ENCODE measurements around the gene MVB12B. TPM values are rescaled to one million over a fixed set of nuclear protein-coding genes. Genes with fewer than 3 reads are reported as not detected.
A peak's percentile ranks its signal among the peaks of the same experiment; 100 is the strongest.

The MVB12B gene
- total RNA-seq, 2 donors from 2014 or later, result 10.4 to 13.9 TPM

DNA sequence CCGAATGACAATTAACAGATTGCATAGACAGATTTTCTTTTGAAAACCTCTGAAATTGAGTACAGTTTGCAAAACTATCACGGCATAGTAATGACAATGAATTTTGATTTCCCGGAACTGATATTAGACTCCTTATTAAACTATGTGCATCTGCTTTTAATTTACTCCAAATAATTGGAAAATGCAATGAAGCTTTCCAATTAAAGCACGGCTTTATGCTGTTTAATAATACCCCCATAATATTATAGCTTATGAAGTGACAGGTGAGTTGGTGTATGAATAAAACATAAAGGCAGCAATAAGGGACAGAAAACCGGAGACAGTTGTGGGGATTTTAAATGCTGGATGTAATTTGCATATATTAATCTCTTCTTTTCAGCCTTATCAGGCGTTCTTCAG is 110.6 kb downstream of the MVB12B start:
- H3K4me3 Mint-ChIP-seq, result no peak overlapping the region
- H3K27me3 Mint-ChIP-seq, result no peaks in the 10 kb centered on the region
- no peak overlapping the region for H3K27ac Mint-ChIP-seq
- no peaks in the 10 kb centered on the region for H3K9me3 ChIP-seq (ENCODE audit: control insufficient read depth, low read length, poor library complexity, severe bottlenecking)
- ATAC-seq (no peak), DNase-seq (no peak)
- H3K4me1 Mint-ChIP-seq, result no peaks in the 10 kb centered on the region
- H3K36me3 Mint-ChIP-seq (ENCODE audit: low read depth), result no peaks in the 10 kb centered on the region

DNA sequence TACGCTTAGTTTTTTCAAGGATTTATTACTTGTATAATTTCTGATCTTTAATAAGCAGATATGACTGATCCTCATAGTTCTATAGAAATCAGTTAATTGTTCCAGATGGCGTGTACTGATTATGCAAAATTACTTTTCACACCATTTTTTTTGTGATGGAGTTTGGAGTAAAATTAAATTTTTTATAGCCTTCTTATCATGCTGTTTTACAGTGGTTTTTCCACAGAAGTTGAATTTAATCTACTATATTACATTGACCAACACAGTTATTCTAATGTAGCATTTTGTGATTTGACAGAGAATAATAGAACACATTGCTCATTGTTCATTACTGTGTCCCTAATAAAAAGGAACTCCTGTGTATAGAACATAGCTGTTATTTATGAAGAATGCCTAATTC is 111.1 kb downstream of the MVB12B start:
- ATAC-seq, result no peak
- H3K4me1 Mint-ChIP-seq, result no peaks in the 10 kb centered on the region
- no peak overlapping the region for H3K4me3 Mint-ChIP-seq

DNA sequence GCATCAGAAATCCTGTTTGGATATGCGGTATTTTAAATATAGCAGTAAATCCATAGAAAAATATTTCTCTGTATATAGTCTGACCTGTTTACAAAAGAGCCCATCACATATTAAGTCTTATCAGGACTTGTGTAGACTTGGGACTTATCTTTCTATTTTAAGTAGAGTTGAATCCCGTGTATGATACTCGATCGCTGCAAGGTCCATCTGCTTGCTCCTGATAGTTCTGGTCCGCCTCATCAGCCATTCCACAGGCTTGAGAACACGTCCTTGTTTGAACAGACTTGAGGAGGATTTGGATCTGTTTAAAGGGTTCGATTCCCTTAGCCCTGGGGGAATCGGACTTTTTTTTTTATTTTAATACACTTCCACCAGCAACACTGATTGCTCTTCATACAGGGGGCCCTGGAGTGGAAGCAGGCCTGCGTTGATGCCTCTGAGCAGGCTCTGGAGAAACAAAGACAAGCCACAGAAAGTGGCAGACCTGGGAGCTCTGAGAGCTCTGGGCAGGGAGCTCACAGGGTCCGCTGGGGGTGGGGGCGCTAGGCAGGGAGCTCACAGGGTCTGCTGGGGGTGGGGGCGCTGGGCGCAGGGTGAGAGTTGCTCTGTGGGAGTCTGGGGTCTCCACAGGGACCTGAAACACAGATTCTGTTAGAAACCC is 112.2 kb downstream of the MVB12B start:
- peaks cover 2% of the 10 kb centered on the region for H3K4me1 Mint-ChIP-seq
- H3K27ac Mint-ChIP-seq, result peak overlapping the region; percentile 51
- DNase-seq (no peak), ATAC-seq (no peak)
- no peaks in the 10 kb centered on the region for H3K27me3 Mint-ChIP-seq
- no peak overlapping the region for H3K4me3 Mint-ChIP-seq
- no peaks in the 10 kb centered on the region for H3K9me3 ChIP-seq (ENCODE audit: control insufficient read depth, low read length, poor library complexity, severe bottlenecking)
- no peaks in the 10 kb centered on the region for H3K36me3 Mint-ChIP-seq (ENCODE audit: low read depth)

More for the DNA sequence above, 111.1 kb downstream of the MVB12B start:
- H3K27ac Mint-ChIP-seq, result no peak overlapping the region
- no peak for DNase-seq
- no peaks in the 10 kb centered on the region for H3K27me3 Mint-ChIP-seq
- no peaks in the 10 kb centered on the region for H3K36me3 Mint-ChIP-seq (ENCODE audit: low read depth)
- no peaks in the 10 kb centered on the region for H3K9me3 ChIP-seq (ENCODE audit: control insufficient read depth, low read length, poor library complexity, severe bottlenecking)

- Mint-ChIP-seq H3K36me3 (ENCODE audit: low read depth) (no peaks in the 10 kb centered on the region), H3K27ac (peak overlapping the region; percentile 51), H3K27me3 (no peaks in the 10 kb centered on the region), H3K4me1 (peaks cover 4% of the 10 kb centered on the region), H3K4me3 (no peak overlapping the region)
- no peak for DNase-seq
- H3K9me3 ChIP-seq (ENCODE audit: control insufficient read depth, low read length, poor library complexity, severe bottlenecking), result no peaks in the 10 kb centered on the region
- ATAC-seq, result no peak
These were observed 112.8 kb downstream of the MVB12B start for GRCh38 chr9:126439402-126439765.

- DNase-seq, result no peak
- no peak overlapping the region for H3K4me3 Mint-ChIP-seq
- no peaks in the 10 kb centered on the region for H3K9me3 ChIP-seq (ENCODE audit: control insufficient read depth, low read length, poor library complexity, severe bottlenecking)
- H3K27me3 Mint-ChIP-seq, result no peaks in the 10 kb centered on the region
- H3K36me3 Mint-ChIP-seq (ENCODE audit: low read depth), result no peaks in the 10 kb centered on the region
- ATAC-seq, result no peak
- H3K4me1 Mint-ChIP-seq, result peaks cover 6% of the 10 kb centered on the region
- no peak overlapping the region for H3K27ac Mint-ChIP-seq
These were observed 113.4 kb downstream of the MVB12B start for GRCh38 chr9:126439883-126440653.

DNA sequence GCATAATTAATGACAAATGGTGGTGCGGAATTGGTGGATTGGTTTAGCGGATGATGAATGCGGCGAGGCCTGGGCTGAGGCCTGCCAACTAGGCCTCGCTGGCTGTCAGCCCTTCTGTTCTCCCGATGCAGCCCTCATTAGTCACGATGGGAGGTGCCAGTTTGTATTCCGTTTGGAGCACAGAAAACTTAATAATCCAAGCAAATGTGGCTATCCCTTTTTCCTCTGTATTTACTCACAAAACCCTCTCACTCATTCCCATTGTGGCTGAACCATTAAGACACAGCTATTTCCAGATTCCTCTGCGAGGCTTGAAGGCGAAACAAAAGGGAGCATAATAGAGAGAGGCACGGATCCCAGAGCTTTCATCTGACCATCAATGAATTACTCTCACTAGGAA is 114.3 kb downstream of the MVB12B start:
- H3K27ac Mint-ChIP-seq, result no peak overlapping the region
- H3K27me3 Mint-ChIP-seq, result no peaks in the 10 kb centered on the region
- H3K4me1 Mint-ChIP-seq, result peaks cover 6% of the 10 kb centered on the region

GRCh38 chr9:126442636-126443035 is 116.0 kb downstream of the MVB12B start:
- H3K9me3 ChIP-seq (ENCODE audit: control insufficient read depth, low read length, poor library complexity, severe bottlenecking), result no peaks in the 10 kb centered on the region
- no peaks in the 10 kb centered on the region for H3K36me3 Mint-ChIP-seq (ENCODE audit: low read depth)
- H3K27ac Mint-ChIP-seq, result no peak overlapping the region
- DNase-seq (no peak), ATAC-seq (no peak)
- H3K27me3 Mint-ChIP-seq, result no peaks in the 10 kb centered on the region
- H3K4me1 Mint-ChIP-seq, result peaks cover 6% of the 10 kb centered on the region
- no peak overlapping the region for H3K4me3 Mint-ChIP-seq

More for the DNA sequence above, 114.3 kb downstream of the MVB12B start:
- H3K36me3 Mint-ChIP-seq (ENCODE audit: low read depth), result no peaks in the 10 kb centered on the region
- no peak for ATAC-seq
- no peak overlapping the region for H3K4me3 Mint-ChIP-seq
- no peaks in the 10 kb centered on the region for H3K9me3 ChIP-seq (ENCODE audit: control insufficient read depth, low read length, poor library complexity, severe bottlenecking)
- DNase-seq, result no peak

- no peak overlapping the region for H3K27ac Mint-ChIP-seq
These were observed 116.5 kb downstream of the MVB12B start for GRCh38 chr9:126443144-126443543.

DNA sequence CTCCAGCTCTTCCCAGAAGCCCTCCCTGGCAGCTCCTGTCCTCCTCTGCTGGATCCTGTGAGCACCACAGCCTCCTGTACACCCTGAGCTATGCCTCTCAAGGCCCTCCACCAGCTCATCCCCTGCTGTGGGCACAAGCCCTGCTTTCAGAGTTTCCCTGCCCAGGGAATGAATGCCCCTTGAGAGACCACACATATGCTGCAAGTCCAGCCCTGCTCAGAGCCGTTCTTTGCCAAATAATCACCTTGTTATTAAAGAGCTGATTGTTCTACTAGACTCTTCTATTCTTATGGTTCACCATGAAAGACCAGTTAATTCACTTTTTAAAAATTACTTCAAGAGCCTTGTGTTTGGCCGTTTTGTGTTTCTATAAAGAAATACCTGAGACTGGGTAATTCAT is 121.5 kb downstream of the MVB12B start:
- no peak overlapping the region for H3K4me3 Mint-ChIP-seq
- H3K27me3 Mint-ChIP-seq, result no peaks in the 10 kb centered on the region
- H3K9me3 ChIP-seq (ENCODE audit: control insufficient read depth, low read length, poor library complexity, severe bottlenecking), result no peaks in the 10 kb centered on the region
- DNase-seq, result no peak
- peak overlapping the region; percentile 87 for H3K27ac Mint-ChIP-seq
- peaks cover 4% of the 10 kb centered on the region for H3K36me3 Mint-ChIP-seq (ENCODE audit: low read depth)
- ATAC-seq, result no peak
- peaks cover 20% of the 10 kb centered on the region for H3K4me1 Mint-ChIP-seq

More at GRCh38 chr9:126443144-126443543, 116.5 kb downstream of the MVB12B start:
- H3K9me3 ChIP-seq (ENCODE audit: control insufficient read depth, low read length, poor library complexity, severe bottlenecking), result no peaks in the 10 kb centered on the region
- no peak for ATAC-seq
- DNase-seq, result no peak
- no peaks in the 10 kb centered on the region for H3K27me3 Mint-ChIP-seq
- peaks cover 1% of the 10 kb centered on the region for H3K36me3 Mint-ChIP-seq (ENCODE audit: low read depth)
- H3K4me1 Mint-ChIP-seq, result peaks cover 7% of the 10 kb centered on the region
- no peak overlapping the region for H3K4me3 Mint-ChIP-seq

- Mint-ChIP-seq H3K4me3 (no peak overlapping the region), H3K27me3 (no peaks in the 10 kb centered on the region), H3K36me3 (ENCODE audit: low read depth) (peaks cover 4% of the 10 kb centered on the region), H3K27ac (peak overlapping the region; percentile 87), H3K4me1 (peaks cover 21% of the 10 kb centered on the region)
- DNase-seq (no peak), ATAC-seq (no peak)
- H3K9me3 ChIP-seq (ENCODE audit: control insufficient read depth, low read length, poor library complexity, severe bottlenecking), result no peaks in the 10 kb centered on the region
These were observed 122.4 kb downstream of the MVB12B start for GRCh38 chr9:126448865-126449577.

GRCh38 chr9:126449725-126450667 is 123.4 kb downstream of the MVB12B start:
- H3K4me3 Mint-ChIP-seq, result no peak overlapping the region
- no peak overlapping the region for H3K27ac Mint-ChIP-seq
- peaks cover 4% of the 10 kb centered on the region for H3K36me3 Mint-ChIP-seq (ENCODE audit: low read depth)
- no peak for DNase-seq
- ATAC-seq, result no peak
- no peaks in the 10 kb centered on the region for H3K9me3 ChIP-seq (ENCODE audit: control insufficient read depth, low read length, poor library complexity, severe bottlenecking)
- H3K4me1 Mint-ChIP-seq, result peaks cover 18% of the 10 kb centered on the region
- H3K27me3 Mint-ChIP-seq, result no peaks in the 10 kb centered on the region

GRCh38 chr9:126450668-126451205 is 124.1 kb downstream of the MVB12B start:
- no peaks in the 10 kb centered on the region for H3K9me3 ChIP-seq (ENCODE audit: control insufficient read depth, low read length, poor library complexity, severe bottlenecking)
- Mint-ChIP-seq H3K27me3 (no peaks in the 10 kb centered on the region), H3K4me3 (no peak overlapping the region), H3K4me1 (peaks cover 18% of the 10 kb centered on the region), H3K27ac (no peak overlapping the region), H3K36me3 (ENCODE audit: low read depth) (peaks cover 4% of the 10 kb centered on the region)
- DNase-seq (no peak), ATAC-seq (no peak)

All from T-helper 17 cell (primary cell).